Hindlimb muscle (tissue), 1 donor: ENCODE measurements around the gene CHRNA3. TPM values are rescaled to one million over a fixed set of nuclear protein-coding genes. Genes with fewer than 3 reads are reported as not detected.

Source experiments
- DNase-seq: peaks from one replicate; pipeline ENCODE4 v3.0.0-alpha.2; 2013
- polyA plus RNA-seq: library from polyadenylated mRNA; unstranded; fragments of 120-200 nt; gene quantifications from one replicate; pipeline ENCODE4 v1.2.1, GENCODE V29; 2013; ENCODE audit not compliant: insufficient read length

Gene CHRNA3
- polyA plus RNA-seq, 1 donor, result 0.14 TPM

DNA sequence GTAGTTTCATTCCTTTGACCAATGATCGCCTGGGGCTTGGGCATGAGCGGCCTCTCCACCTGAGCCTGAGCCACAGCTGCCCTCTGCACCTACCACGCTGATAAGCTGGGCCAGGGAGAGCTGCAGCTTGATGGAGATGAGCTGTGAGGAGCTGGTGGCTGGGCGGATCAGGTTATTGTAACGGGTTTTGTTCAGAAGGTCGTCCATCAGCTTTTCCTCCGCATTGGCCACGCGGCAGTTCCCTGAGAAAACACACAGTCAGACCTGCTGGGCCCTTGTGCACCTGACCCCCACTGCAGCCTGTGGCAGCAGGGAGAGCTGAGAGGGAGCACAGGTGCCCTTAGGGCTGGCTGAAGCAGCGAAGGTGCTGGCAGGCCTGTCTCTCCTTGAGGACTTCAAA lies 14.6 kb upstream of the CHRNA3 start:
- no peak for DNase-seq

DNA sequence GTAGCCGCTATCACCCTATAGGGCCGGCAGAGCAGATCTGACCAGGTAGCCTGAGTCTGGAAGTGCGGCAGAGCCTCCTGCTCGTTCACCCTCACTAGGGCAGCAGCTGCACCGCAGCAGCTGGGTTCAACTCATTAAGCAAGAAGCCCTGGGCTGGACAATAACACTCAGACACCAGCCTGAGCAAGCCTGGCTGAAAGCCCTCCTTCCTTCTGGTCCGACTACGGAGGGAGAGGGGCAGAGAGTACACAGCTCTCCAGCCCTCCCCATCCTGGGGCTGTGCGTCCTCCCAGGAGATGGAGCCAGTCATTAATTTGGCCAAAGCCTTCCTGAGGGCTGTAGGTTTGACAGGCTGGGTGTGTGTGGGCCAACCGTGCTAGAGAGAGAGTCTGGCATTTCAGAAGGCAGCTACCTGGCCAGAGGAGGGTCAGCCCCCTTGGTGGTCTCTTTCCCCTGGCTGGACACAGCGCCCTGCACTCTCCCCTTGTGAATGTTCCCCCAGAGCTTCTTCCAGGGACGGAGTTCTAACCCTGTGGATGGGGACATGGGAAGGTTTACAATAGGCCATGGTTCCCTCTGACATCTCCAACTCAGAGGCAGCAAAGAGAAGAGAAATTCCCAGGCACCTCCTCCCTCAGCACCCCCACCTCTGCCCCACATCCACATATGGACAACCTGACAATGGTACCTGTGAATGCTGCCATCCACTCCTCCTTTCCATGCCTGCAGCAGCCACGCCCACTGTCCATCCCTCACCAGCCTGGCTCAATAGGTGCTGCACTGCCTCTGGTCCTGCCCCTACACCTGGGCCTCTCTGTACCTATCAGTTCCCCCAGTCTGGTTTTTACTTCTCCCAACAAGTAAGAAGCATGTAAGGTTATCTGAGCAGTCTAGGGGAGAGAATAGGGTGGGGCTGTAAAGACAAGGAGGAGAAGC lies 13.7 kb upstream of the CHRNA3 start:
- DNase-seq, result no peak

DNA sequence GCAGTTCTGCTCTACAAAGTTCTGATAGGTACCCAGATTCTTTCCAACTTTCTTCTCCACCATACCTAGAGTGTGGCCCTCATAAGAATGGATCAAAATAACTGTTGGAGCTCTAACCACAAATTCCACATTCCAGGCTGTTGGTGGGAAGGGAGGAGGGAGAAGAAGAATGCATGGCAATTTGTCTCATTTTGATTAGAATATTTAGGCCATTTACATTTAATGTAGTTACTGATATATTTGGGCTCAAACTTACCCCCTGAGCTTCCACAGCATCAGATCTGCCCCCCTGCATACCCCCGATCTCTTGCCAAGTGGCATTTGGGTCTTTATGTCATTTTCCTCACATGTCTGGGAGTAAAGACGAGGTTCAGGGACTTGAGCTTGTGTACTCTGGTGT lies 12.6 kb upstream of the CHRNA3 start:
- DNase-seq, result no peak

DNA sequence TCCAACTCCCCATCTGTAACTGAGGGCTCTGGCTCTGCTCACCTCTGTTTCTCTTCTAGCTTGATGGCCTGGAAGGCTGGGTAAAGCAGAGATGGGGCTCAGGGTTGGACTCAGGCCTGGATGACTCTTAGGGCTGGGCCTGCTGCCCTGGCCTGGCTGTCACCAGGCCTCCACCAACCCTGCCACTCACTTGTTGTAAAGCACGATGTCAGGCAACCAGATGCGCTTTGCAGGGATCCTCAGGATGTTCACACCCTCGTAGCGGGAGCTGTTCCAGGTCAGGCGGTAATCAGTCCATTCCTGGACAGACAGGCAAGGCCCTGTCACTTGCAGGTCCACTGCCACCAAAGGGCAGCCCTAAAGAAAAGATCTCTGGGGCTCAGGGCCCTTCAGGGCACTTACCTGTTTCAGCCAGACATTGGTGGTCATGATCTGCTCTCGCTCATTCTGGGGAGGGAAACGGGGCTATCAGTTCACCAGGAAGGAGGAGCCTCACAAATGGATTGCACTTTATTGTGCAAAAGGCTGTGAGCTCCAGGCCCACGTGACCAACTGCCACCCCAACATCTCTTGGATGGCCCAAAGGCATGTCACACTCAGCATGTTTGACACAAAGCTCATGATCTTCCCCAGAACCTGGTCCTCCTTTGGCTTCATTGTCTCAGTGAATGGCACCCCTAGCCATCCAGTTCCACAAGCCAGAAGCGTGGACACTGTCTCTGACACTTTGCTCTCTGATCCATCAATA lies 10.3 kb upstream of the CHRNA3 start:
- DNase-seq, result no peak

DNA sequence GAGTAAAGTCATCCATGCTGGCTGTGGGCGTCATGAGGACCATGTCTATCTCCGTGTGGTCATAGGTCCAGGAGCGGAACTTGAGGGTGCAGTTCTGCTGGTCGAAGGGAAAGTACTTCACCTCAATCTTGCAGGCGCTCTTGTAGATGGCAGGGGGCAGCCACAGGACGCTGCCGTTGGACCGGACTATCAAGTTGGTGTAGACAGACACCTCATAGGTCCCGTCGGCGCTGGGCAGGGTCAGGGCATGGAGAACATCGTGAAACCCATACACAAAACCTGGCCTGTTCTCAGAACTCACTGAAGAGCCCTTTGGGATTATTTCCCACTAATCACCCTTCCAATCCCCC lies 8.9 kb upstream of the CHRNA3 start:
- DNase-seq, result no peak

DNA sequence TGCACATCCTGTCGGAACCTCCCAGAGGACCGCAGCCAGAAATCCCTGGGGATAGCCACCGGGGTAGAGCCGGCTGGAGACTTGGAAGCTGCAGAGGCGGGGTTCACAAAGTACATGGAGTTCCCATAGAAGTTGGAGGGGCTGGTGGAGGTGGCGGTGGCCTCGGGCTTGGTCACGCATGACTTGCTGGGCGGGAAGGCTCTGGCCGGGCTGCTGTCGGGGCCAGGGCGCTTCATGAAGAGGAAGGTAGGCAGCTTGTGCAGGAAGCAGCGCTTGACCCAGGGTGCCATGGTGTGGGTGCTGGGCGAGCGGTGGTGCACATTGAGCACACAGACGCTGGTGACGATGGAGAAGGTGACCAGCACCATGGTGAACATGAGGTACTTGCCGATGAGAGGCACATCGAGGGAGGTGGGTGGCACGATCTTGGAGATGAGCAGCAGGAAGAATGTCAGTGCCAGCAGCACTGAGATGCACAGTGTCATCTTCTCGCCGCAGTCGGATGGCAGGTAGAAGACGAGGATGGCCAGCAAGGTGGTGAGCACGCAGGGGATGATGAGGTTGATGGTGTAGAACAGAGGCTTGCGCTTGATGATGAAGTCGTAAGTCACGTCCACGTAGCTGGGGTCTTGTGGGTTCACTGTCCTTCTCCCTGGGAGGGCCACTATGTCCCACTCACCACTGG lies 8.4 kb upstream of the CHRNA3 start:
- no peak for DNase-seq

DNA sequence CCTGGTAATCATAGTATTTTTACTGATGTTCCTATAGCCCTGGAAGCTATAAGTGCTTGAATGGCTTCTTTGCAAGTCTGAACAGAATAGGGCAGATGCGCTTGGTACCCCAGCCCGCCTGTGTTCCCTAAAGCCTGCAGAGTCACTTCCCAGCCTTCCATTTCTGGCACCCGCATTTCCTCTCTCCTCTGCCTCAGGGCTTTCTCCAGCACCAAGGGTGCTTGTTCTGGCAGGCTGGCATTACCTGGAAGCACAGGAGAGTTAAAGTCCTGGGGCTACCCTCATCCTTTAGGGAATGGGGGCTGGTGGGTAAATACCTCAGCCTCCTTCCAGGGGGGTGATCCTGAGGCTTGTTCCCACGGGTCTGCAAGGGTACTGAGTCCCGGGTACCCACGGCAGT lies 7.4 kb upstream of the CHRNA3 start:
- DNase-seq, result no peak

DNA sequence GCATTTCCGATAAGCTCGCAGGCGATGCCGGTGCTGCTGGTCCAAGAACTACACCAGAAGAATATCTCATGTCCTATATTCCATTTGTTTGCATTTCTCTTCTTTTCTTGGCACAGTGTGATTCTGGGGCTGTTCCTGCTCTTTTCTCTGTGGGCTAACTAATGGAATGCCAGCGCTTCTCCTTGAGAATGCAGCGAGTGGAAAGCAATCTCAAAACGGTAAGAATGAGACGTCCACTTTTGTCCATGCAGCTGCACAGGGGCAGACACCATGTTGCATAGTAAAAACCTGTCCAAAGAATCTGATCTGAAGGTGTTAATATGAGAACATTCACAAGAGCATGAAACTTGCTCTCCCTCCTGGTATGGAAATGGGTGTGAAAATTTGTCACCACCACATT lies 6.6 kb upstream of the CHRNA3 start:
- DNase-seq, result no peak

DNA sequence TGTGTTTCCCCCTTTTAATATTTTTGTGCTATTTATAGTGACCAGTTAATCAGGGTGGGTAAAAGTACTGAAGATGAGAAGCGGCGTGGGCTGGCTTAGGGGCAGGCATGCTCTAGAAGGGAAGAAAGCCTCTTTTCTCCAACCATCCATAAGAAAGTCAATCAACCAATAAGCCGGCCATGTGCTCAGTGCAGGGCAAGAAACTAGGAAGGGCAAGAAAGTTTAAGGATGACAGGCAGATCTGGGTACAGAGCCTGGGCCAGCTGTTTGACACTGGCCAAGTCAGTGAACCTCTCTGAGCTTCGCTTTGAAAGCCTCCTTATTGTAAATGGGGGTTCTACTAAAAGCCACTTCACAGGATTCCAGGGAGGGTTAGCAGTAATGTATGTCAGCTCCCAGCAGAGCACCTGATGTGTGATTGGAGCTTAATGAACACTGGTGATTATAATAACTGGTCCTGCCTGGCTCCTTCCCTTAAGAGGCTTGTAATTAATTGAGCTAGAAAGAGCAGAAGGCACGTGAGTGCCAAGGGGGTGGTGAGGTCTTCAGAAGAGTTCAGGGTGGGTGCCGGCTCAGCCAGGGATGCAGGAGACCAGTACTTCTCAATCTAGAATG lies 5.7 kb upstream of the CHRNA3 start:
- DNase-seq, result no peak

DNA sequence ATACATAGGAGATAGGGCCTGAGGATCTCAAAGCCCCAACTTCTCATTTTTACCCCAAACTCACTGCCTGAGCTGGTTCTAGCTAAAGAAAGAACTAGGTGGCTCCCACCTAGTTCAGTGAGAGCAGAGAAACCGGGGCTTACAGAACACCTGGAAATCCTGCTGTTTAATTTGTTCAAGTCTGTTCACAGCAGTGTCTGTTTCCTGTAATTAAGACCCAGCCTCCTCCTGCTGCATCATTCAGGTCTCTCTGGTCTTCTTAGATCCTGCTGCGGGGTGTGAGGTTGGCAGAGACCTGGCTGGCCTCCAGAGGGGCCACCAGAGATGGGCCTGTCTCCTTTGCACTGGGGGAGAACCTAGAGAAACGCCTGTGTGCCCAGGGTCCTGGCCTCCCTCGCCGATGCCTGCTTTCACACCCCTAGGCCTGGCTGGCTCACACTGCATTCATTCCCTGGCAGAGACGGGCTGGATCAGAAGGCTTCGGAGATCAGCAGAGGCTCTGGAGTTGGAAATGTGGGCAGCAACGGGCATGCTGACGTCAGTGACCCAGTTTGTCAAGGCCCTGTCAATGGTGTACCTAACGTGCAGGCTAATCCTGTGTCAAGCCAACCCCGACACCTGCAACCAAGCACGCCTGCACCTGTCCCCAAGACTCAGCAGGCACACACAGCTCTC lies 4.9 kb upstream of the CHRNA3 start:
- no peak for DNase-seq

DNA sequence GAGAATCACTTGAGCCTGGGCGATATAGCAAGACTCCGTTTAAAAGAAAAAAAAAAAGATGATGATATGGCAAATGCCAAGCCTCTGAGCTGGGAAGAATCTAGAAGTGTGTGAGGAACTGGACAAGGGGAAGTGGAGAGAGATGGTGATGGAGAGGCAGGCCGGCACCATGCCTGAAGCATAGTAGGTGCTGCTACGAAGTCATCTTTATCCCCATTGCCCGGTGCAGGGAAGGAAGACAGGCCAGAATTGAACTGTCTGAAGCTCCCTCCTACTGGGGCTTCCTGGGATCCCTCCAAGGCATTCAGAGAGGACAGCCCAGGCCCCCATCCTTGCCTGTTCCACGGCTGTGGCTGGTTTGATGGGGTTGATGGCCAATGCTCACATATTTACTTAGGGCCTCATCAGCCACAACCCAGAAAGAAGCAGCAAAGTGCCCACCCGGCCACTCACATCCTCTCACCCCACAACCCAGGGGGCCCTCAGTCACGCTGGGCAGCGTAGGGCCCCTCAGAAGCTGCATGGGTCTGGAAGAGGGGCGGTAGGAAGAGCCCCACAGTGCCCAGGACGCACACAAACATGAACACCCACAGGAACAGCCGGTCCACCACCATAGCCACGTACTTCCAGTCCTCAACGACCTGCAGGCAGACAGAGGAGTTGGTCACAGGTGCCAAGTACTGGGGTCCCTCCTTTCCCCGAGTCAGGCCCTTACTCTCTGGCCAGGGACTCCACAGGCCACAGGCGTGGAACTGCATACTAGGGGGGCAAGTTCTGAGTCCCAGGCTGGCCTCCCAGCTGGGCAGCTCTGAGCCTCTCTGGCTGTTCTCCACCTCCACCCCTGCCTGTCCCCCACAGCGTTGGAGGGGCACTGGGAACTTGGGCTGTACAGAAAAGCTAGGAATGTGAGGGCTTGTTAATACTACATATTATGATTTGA lies 4.1 kb upstream of the CHRNA3 start:
- DNase-seq, result no peak

DNA sequence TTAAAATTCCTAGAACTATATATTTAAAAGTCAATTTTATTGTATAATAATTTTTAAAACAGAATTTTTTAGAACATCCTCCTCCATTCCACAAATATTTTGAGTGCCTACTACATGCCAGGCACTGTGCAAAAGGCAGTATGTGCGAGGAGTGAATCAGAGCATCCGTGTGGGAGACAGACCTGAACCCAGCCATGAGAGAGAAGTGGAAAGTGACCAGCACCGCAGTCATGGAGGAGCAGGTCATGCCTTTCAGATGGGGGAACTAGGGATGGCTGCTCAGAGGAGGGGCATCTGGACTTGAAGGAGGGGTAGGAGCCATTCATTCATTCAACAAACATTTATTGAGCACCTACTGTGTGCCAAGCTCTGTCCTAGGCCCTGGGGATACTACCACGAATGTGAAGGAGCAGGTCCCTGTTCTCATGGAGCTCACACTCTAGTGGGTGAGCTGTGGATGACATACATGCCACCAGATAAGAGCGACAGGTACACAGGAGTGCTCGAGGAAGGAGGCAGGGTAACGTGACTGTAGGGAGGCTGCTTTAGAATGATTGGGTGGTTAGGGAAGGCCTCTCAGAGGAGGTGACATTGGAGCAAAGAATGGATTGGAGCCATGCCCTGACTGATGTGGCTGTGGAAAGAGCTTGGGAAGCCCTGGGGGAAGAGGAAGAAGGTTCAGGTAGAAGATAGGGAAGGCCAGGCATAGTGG lies 3.1 kb upstream of the CHRNA3 start:
- no peak for DNase-seq

DNA sequence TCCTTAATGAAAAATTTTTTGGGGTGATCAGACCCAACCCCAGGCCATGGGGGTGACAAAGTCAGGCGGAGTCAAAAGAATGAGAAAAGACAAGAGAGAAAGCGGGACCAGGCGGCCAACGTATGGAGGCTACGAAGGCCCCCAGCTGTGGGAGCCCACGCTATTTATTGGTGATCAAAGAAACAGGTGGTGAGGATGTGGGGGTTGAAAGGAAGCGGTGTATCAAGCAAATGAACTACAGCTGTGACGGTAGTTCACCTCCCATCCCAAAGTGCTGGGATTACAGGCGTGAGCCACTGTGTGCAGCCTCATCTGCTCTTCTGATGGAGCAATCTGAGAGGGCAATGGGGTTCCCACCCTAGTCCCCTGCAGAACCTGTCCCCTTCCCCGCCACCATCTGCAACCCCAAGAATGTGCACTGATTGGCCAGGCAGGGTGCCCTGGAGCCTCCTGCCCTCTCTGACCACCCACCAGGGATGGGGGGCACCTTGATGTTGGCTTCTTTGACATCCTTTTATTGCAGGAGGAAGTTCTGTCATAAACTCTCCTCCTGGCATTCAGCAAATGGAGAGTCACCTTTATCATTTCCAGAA lies 1.1 kb upstream of the CHRNA3 start:
- no peak for DNase-seq

DNA sequence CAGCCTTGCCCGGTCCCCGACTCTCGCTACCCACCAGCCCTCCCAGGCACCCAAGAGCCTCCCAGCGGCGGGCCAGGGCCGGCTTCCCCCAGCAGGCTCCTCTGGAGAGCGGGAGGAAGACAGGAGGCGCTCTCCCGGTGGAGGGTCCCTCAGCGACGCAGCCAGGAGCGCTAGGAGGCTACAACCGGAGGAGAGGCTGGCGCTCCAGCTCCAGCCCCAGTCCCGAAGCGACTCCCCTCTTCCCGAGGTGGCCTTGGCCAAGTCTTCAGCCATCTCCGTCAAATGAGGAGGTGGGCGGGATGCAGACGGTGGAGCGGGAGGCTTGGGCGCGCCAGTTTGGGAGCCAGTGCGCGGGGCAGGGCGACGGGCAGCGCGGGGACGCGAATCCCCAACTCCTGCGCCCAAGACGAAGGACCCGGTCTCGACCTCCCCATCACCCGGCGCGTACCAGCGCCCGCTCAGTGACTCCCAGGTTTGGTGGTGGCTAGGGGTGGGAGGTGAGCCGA lies 722 bp downstream of the CHRNA3 start:
- no peak for DNase-seq

DNA sequence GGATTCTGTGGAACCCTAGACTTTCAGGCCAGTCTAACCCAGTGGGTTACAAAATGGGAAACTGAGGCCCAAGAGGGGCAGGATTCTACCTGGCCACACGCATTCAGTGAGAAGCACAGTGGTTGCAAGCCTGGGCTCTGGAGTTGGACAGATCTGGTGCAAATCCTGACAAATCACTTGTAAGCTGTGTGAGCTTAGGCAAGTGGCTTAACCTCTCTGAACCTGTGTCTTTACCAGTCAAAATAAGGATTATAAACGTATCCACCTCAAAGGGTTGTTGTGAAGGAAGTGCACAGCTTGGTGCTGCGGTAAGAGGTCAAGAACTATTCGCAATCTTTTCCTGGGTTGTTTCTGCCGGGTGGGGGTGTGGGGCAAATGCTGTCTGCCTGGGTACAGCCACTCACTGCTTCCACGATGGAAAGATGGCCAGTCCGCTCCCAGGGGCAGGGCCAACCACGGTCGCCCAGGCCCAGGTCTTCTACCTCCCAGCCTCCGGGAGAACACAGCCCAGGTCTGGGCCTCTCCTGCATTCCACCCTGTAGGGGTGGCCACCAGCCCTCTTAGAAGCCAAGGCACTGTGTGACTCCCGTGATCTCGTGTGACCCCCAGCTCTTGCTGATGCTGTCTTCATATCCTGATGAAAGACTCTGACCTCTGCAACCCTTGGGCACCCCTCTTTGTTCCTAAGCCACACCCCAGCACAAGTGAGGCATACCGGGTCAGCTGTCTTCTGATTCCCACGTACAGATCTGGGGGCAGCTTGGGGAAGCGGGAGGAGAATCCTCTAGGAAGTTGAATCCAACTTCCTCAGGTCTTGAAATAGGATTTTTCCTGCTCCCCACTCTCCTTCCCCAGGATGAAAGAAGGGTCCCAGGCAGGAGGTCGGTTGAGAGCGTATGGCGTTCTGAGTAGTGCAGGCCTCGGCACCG lies 1.5 kb downstream of the CHRNA3 start:
- DNase-seq, result no peak

DNA sequence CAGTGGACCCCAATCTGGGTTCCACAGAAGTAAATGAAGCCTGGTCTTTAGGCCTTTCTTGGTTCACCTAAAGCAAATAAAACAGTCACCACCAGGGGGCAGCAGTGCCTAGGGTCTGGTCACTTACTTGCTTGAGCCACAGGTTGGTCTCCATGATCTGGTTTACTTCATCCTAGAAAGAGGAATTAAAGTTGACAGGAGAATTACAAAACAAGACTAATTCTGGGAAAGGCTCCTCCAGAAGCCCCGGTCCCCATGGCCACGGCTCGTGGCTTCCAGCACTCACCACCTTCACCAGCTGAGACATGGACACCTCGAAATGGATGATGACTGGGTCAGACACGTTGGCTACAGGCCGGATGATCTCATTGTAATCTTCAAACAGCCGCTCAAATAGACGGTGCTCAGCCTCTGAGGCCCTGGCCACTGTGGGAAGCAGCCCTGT lies 2.3 kb downstream of the CHRNA3 start:
- peak; percentile 87 for DNase-seq

DNA sequence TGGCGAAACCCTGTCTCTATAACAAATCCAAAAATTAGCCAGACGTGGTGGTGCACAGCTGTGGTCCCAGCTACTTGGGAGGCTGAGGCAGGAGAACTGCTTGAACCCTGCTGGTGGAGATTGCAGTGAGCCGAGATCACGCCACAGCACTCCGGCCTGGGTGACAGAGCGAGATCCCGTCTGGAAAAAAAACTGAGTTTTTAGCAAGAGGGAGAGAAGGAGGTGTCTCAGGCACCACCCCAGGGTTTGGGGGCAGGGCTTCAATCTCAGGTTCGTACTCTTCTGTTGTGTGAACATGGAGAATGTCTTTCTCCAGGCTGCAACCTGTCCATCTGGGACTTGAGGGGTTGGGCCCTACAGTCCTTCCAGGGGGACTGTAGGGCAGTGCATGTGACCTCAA lies 2.7 kb downstream of the CHRNA3 start:
- DNase-seq, result no peak

DNA sequence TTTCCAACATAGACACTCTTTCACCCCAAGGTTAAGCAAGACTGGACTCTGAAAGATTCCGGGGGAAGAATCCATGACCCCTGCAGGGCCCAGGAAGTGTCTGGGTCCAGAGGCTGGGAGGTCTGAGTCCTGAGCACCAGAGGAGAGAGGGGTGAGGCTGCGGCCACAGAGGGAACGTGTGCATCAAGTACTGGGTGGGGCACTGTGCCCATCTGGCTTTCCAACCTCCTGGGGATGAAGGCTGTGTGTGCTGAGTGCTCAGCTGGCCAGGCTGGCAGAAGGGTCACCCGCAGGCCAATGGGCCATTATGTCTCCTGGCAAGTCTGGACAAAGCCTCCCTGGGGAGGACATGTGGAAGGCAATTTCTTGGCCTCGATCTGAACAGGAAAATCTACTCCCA lies 3.3 kb downstream of the CHRNA3 start:
- no peak for DNase-seq

DNA sequence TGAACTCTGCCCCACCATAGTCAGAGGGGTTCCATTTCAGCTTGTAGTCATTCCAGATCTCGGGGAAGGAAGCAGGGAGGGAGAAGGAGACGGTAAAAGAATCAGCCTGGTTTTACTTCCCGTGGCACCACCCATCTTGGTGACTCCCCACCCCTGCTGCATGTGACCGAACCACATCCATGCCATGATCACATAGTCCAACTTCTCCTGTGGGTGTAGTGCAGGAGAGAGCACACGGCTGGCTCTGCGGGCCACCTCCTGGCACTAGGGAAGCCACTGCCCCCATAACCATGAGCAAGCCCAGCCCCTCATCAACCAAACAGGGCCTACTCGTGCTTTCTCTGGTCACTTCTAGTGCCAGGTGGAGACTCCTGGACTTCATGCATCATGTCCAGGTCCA lies 3.7 kb downstream of the CHRNA3 start:
- DNase-seq, result no peak
